HG03439 (cell line): ENCODE measurements around the gene RPL6.
A peak's percentile ranks its signal among the peaks of the same experiment; 100 is the strongest.
"Not testable (repeated sequence)": the region's sequence is repeated elsewhere in the genome, so short reads cannot be mapped to it uniquely, and the experiment has no call there.

ENCODE experiments used
- ATAC-seq: cut with Tn5 transposase; IDR thresholded peaks from one replicate; pipeline ENCODE4 v1.9.1; 2021; ENCODE audit warnings: mild to moderate bottlenecking, moderate library complexity; ENCODE audit not compliant: unreplicated experiment

The RPL6 gene

DNA sequence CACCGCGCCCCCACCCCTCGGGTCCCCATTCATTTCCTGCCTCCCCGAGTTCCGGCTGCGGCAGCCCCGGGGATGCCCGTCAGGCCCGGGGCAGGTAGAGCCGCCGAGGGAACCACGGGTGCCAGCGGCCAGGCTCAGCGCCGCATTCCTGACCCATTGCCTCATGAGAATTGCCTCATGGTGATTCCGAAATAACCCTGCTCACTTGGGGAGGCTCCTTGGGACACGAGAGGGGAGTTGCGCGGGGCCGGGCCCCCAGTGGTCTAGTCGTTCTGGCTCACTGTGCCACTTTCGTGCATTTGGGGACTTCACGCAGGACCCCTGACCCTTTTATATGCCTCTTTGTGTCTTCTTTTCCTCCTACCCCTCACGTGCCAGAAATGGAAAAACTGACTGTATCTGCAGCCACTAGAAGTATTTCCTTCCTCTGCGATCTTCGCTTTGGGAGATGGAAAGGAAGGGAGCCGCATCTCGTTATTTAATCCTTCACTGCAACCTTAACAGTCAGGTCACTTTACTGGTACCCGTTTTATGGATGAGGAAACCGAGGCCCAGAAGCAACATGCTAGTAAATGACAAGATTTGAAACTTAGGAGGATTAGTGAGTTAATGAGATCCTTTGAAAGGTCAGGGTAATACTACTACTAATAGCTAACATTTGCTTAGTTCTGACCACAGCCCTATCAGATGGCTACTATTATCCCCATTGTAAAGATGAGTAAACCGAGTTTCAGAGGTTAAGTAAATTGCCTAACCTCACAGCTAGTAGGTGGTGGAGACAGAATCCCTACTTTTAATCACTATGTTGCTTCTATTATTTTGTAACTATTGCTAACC lies 10.1 kb upstream of the RPL6 start:
- ATAC-seq, result no peak

DNA sequence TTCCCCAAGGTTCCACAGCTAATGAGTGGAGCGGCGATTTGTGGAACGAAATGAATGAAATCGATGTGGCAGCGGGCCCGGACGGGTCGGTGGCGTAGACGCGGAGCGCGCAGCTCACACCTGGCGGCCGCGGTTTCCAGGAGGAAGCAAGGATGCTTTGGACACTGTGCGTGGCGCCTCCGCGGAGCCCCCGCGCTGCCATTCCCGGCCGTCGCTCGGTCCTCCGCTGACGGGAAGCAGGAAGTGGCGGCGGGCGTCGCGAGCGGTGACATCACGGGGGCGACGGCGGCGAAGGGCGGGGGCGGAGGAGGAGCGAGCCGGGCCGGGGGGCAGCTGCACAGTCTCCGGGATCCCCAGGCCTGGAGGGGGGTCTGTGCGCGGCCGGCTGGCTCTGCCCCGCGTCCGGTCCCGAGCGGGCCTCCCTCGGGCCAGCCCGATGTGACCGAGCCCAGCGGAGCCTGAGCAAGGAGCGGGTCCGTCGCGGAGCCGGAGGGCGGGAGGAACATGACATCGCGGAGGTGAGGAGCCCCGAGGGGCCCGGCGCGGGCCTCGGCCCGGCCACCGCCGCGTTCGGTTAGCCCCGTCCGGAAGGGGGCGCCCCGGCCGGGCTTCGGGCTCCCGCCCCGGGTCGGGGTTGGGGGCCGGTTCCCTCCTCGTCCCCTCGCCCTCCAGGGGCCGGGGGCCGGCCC lies 9.3 kb upstream of the RPL6 start, which contains the start of gene PTPN11:
TSS of gene PTPN11 (plus strand) at position 340 of the 689 bp plus-strand sequence. CDS start at position 505, 165 bp downstream.
- ATAC-seq, result peak; percentile 80

DNA sequence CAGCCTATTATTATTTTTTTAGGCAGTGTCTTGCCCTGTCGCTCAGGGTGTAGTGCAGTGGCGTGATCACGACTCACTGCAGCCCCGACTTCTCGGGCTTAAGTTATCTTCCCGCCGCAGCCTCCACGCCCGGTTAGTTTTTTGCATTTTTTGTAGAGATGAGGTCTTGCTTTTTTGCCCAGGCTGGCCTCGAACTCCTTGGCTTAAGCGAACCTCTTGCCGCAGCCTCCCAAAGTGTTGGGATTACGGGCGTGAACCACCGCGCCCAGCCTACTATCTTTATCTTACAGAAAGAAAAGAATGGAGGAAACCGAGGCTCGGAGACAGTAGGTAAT lies 8.8 kb upstream of the RPL6 start:
- no peak for ATAC-seq

DNA sequence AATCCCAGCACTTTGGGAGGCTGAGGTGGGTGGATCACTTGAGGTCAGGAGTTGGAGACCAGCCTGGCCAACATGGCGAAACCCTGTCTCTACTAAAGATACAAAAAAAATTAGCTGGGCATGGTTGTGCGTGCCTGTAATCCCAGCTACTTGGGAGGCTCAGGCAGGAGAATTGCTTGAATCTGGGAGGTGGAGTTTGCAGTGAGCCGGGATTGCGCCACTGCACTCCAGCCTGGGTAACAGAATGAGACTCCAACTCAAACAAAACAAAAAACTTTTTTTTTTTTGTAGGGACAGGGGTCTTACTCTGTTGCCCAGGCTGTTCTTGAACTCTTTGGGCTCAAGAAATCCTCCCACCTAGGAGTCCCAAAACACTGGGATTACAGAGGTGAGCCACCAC lies 6.1 kb upstream of the RPL6 start:
- ATAC-seq, result not testable (repeated sequence)

GRCh38 chr12:112413855-112414625 lies 4.6 kb upstream of the RPL6 start:
- ATAC-seq, result no peak

GRCh38 chr12:112409906-112410244 lies 470 bp upstream of the RPL6 start:
- ATAC-seq, result no peak

DNA sequence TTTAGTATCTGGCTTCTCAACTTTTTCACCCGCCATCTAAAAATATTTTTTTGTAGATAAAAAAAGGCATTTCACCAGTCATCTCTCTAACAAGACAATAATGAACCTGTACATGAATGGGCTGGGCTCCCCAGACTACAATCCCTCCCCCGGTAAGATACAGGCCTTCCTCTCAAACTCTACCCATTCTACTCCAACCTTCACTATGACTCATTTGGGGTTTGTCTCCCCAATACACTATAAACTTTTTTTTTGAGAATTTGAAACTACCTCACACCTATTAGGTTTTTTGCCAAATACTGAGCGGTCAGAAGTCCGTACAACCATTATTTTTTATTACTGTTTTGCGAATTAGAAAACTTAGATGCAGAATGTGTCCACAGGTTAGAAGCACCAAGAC lies 784 bp downstream of the RPL6 start:
- no peak for ATAC-seq

- not testable (repeated sequence) for ATAC-seq
Measured at GRCh38 chr12:112407683-112408082, 1.7 kb downstream of the RPL6 start.

- no peak for ATAC-seq
Measured at GRCh38 chr12:112406519-112407488, 2.6 kb downstream of the RPL6 start.

GRCh38 chr12:112401903-112402498 lies 7.4 kb downstream of the RPL6 start:
- no peak for ATAC-seq

- no peak for ATAC-seq
Measured at GRCh38 chr12:112401054-112401453, 8.4 kb downstream of the RPL6 start.

DNA sequence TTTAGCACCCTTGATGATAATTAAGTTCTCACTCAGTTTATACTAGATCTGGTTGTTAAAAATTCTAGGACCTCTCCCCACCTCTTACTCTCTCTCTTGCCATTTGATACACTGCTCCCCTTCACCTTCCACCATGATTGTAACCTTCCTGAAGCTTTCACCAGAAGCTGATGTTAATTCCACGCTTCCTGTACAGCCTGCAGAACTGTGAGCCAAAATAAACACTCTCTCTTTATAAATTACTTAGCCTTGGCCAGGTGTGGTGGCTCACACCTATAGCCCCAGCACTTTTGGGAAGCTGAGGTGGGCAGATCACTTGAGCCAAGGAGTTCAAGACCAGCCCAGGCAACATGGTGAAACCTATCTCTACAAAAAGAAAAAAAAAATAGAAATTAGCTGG lies 16.1 kb downstream of the RPL6 start:
- ATAC-seq, result no peak

GRCh38 chr12:112389922-112390654 lies 19.3 kb downstream of the RPL6 start:
- ATAC-seq, result not testable (repeated sequence)

DNA sequence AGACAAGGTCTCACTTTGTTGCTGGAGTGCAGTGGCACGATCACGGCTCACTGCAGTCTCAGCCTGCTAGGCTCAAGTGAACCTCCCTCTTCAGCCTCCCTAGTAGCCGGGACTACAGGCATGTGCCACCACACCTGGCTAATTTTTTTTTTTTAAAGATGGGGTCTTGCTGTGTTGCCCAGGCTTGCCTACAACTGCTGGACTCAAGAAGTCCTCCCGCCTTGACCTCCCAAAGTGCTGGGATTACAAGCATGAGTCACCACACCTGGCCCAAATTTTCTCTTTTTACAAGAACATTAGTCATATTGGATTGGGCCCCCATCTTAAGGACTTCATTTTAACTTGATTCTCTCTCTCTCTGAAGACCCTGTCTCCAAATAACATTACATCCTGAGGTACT lies 20.2 kb downstream of the RPL6 start:
- no peak for ATAC-seq

GRCh38 chr12:112386726-112387125 lies 22.7 kb downstream of the RPL6 start:
- ATAC-seq, result no peak

GRCh38 chr12:112382866-112383265 lies 26.5 kb downstream of the RPL6 start:
- ATAC-seq, result no peak

DNA sequence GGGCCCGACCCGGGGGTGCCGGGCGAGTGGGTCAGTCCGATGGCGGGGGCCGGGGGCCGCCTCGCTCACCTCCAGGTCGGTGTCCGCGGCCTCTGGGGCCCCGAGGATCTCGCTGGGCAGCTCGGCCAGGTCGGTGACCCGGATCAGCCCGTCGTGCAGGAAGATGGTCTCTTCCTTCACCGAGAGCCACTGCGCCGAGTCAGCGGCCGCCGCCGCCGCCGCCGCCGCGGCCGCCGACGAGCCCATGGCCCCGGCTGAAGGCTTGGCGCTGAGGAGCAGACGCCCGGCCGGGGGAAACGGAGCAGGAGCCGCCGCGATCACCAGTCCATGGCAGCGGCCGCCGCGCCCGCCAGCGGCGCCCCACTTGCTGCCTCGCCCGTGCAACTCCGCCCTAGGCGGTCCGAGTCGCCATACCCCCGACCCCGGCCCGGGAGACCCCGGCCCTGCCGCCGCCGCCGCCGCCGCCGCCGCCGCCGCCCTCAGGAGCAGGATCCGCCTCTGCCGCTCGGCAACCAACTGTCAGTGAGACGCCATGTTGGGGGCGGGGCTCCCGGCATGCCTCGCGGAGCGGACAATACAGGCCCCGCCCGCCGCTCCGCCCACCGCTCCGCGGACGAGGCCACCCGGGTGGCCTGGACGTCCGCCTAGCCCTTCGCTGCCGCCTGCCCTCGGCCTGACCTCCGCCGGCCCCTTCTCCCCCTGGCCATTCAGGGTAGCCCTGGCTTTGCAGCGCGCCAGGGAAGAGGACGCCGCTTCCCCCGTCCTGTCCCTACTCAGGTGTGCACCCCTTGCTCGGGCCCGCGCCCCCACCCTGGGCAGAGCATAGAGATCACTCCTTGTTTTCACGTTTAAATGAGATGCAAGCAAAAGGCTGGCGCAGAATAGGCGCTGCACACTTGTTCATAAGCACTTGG lies 27.3 kb downstream of the RPL6 start, which contains the start of gene HECTD4:
TSS of gene HECTD4 (minus strand) at position 549 of the 914 bp plus-strand sequence. CDS start at position 246, 303 bp downstream.
- ATAC-seq, result peak; percentile 92

GRCh38 chr12:112381406-112381882 lies 28.0 kb downstream of the RPL6 start:
- ATAC-seq, result peak; percentile 55
